ENCODE data around the gene HDAC4. TPM values are rescaled to one million over a fixed set of nuclear protein-coding genes. Genes with fewer than 3 reads are reported as not detected.

HDAC4 gene
- total RNA-seq, 4 donors from 2014 or later = 12.9 to 91.6 (median 39.8) TPM

- peaks cover 20 to 32% of the 10 kb centered on the region in 2 donors for H3K4me1 ChIP-seq
- H3K36me3 ChIP-seq = no peaks in the 10 kb centered on the region
- H3K9me3 ChIP-seq = no peaks in the 10 kb centered on the region
- intact Hi-C loops (cut with DNase I) = no loop called here
- no peak overlapping the region for H3K4me3 ChIP-seq (replicated peaks in 1 of 3)
- TF ChIP-seq CTCF (IDR thresholded peaks at IDR 0.05) (no peak), POLR2A (IDR thresholded peaks at IDR 0.05) (no peak)
- H3K27me3 ChIP-seq = no peaks in the 10 kb centered on the region
- no peak overlapping the region for H3K27ac ChIP-seq
- DNase-seq = no peak
- WGBS, 2 donors = 80 to 85% methylated on average over 26 of the region's 26 CpGs
These were observed 170.3 kb downstream of the HDAC4 start for GRCh38 chr2:239230318-239231052.

- intact Hi-C loops (cut with DNase I) = no loop called here
- peaks cover 18 to 31% of the 10 kb centered on the region in 2 donors for H3K4me1 ChIP-seq
These were observed 171.1 kb downstream of the HDAC4 start for GRCh38 chr2:239229545-239230279.

GRCh38 chr2:239227661-239228371 is 173.0 kb downstream of the HDAC4 start:
- Histone ChIP-seq H3K9me3 (no peaks in the 10 kb centered on the region), H3K36me3 (no peaks in the 10 kb centered on the region), H3K4me1 (peaks cover 28 to 42% of the 10 kb centered on the region in 2 donors), H3K27me3 (no peaks in the 10 kb centered on the region), H3K27ac (peak overlapping the region in 2 of 3 donors; percentile 5 to 55), H3K4me3 (replicated peaks in 1 of 3) (no peak overlapping the region)
- intact Hi-C loops (cut with DNase I) = no loop called here
- TF ChIP-seq CTCF (IDR thresholded peaks at IDR 0.05) (peak in 1 of 6 experiments; percentile 29), POLR2A (IDR thresholded peaks at IDR 0.05) (no peak)
- WGBS, 2 donors = 69 to 79% methylated on average over 11 to 14 of the region's 14 CpGs
- DNase-seq = peak in 1 of 2 donors; percentile 35

More at GRCh38 chr2:239229545-239230279, 171.1 kb downstream of the HDAC4 start:
- H3K27ac ChIP-seq = no peak overlapping the region
- TF ChIP-seq POLR2A (IDR thresholded peaks at IDR 0.05) (no peak), CTCF (IDR thresholded peaks at IDR 0.05) (no peak)
- no peaks in the 10 kb centered on the region for H3K9me3 ChIP-seq
- no peaks in the 10 kb centered on the region for H3K36me3 ChIP-seq
- H3K4me3 ChIP-seq (replicated peaks in 1 of 3) = no peak overlapping the region
- no peak for DNase-seq
- 89% methylated on average over 11 of the region's 11 CpGs for WGBS, 2 donors
- no peaks in the 10 kb centered on the region for H3K27me3 ChIP-seq

- Histone ChIP-seq H3K36me3 (no peaks in the 10 kb centered on the region), H3K27me3 (no peaks in the 10 kb centered on the region), H3K9me3 (no peaks in the 10 kb centered on the region), H3K4me1 (peaks cover 37 to 51% of the 10 kb centered on the region in 2 donors), H3K27ac (peak overlapping the region in 2 of 3 donors; percentile 5 to 55), H3K4me3 (replicated peaks in 1 of 3) (no peak overlapping the region)
- TF ChIP-seq POLR2A (IDR thresholded peaks at IDR 0.05) (no peak), CTCF (IDR thresholded peaks at IDR 0.05) (no peak)
- 82 to 87% methylated on average over 14 to 17 of the region's 17 CpGs for WGBS, 2 donors
- intact Hi-C loops (cut with DNase I) = no loop called here
- DNase-seq = no peak
These were observed 173.9 kb downstream of the HDAC4 start for GRCh38 chr2:239226677-239227581.
